ENCODE measurements around the gene ZFYVE21.

The ZFYVE21 gene

GRCh38 chr14:103725001-103725682, 9.5 kb downstream of the ZFYVE21 start:
- DNase-seq (ENCODE audit: low read depth): no peak

DNA sequence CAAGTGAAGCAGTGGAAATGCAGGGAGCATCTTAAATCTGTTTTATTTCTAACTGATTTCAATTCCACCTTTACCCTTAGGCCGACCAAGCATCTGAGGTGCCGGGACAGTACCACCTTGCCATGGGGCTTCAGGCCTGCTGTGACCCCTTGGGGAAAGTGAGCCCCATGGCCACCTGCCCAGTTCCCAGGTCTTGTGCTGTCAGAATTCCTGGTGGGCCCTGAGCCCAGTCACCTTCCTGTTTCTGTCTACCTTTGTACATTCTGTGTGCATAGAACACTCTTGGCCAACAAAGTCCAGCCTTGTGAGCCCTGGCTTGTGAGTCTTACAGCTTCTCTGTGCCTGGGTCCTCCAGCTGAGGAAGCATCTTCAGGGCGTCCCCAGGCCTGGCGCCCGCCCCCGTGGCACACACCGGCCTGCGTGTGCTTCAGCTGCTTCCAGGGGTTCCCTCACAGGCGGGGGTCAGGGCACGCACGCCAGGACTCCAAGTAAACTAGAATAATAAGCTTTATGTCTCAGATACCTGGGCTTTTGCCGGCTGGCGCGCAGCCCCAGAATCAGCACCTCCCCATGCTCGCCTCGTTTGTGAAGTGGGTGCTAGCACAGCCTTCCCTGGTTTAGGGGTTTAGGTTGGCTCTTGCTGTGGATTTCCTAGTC, 10.3 kb downstream of the ZFYVE21 start:
- no peak for DNase-seq (ENCODE audit: low read depth)

DNA sequence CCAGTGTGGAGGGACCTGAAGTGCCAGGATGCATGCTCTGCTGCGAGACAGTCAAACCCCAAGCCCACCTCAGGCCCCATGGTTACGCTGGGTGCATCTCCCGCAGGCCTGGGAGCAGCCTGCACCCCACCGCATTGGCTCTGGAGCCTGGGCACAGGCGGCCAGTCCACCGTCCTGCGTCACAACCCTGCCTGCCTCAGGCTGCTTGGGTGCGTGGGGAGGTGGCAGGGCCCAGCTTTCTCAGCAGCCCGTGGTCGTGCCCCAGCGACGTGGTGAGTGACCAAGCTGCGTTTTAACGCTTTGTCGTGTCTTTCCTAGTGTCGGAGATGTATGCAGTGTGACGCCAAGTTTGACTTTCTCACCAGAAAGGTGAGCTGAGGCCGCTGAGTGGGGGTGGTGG, 10.9 kb downstream of the ZFYVE21 start:
- DNase-seq (ENCODE audit: low read depth): no peak

DNA sequence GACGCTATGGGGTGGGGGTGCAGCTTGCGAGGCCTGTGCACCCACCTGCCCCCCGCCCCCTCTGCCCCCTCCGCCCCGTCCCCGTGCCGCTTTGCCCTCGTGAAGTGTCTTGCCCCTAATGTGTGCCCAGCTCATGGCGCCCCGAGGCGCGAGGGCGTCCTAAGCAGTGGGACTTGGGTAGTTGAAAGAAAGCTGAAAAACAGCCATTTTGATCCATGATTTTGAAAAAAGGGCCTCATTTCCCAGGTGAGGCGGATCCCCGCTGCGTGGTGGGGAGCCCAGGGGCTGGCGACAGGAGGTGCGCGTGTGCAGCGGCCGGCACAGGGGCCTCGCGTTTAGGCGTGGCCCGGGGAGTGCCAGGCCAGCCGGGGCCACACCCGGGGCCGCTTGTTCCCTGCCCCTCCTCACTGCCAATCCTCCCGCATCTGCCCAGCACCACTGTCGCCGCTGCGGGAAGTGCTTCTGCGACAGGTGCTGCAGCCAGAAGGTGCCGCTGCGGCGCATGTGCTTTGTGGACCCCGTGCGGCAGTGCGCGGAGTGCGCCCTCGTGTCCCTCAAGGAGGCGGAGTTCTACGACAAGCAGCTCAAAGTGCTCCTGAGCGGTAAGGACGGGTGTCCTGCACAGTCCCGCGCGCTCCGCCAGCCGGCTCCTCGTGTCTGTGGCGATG, 11.8 kb downstream of the ZFYVE21 start:
- DNase-seq (ENCODE audit: low read depth): no peak

DNA sequence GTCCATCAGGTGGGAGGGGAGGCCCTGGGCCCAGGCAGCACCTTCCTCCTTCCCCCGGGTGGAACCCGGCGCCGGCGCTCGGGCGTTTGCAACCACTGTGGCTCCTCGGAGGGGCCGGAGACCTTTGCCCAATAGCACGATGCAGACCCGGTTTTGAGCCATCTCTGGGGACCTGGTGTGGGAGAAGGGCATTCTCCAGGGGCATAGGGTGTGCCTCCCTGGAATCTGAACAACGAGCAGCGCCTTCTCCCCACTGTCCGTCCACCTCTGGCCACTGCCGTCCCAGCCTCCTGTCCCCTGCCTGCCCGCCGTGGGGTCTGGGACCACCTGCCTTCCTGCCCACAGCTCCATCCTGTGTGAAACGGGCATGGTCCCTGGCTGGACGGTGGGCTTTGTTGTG, 12.5 kb downstream of the ZFYVE21 start:
- DNase-seq (ENCODE audit: low read depth): no peak

DNA sequence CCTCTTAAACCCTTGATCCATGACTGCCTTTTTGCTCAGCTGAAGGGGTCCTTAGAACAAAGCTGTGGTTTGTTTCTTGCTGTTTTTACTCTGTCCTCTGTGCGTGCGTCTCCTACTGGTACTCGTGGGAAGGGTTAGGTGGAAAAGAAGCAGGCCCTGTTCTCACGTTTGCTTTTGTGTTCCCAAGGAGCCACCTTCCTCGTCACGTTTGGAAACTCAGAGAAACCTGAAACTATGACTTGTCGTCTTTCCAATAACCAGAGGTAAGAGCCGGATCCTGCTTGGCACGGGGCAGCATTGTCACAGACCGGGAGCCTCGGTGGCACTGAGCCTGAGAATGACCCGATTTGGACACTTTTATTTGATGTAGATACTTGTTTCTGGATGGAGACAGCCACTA, 13.1 kb downstream of the ZFYVE21 start:
- DNase-seq (ENCODE audit: low read depth): no peak

GRCh38 chr14:103729496-103730448, 14.2 kb downstream of the ZFYVE21 start:
- DNase-seq (ENCODE audit: low read depth): no peak

GRCh38 chr14:103730490-103731035, 15.0 kb downstream of the ZFYVE21 start:
- no peak for DNase-seq (ENCODE audit: low read depth)

DNA sequence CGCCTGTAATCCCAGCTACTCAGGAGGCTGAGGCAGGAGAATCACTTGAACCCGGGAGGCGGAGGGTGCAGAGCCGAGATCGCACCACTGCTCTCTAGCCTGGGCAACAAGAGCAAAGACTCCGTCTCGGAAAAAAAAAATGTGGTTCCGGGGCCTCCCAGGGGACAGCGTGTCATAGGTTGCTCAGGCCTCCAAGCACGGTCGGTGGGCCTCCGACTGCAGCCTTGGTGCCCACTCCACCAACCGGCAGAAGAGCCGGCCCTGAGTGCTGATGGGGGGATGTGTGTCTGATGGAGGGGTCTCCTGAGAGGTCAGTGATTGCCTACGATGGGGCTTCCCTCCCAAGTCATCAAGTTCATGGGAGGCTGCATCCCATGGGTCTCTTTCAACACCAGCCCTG, 15.9 kb downstream of the ZFYVE21 start:
- DNase-seq (ENCODE audit: low read depth): no peak

- no peak for DNase-seq (ENCODE audit: low read depth)
These were observed 16.6 kb downstream of the ZFYVE21 start for GRCh38 chr14:103731916-103732867.

DNA sequence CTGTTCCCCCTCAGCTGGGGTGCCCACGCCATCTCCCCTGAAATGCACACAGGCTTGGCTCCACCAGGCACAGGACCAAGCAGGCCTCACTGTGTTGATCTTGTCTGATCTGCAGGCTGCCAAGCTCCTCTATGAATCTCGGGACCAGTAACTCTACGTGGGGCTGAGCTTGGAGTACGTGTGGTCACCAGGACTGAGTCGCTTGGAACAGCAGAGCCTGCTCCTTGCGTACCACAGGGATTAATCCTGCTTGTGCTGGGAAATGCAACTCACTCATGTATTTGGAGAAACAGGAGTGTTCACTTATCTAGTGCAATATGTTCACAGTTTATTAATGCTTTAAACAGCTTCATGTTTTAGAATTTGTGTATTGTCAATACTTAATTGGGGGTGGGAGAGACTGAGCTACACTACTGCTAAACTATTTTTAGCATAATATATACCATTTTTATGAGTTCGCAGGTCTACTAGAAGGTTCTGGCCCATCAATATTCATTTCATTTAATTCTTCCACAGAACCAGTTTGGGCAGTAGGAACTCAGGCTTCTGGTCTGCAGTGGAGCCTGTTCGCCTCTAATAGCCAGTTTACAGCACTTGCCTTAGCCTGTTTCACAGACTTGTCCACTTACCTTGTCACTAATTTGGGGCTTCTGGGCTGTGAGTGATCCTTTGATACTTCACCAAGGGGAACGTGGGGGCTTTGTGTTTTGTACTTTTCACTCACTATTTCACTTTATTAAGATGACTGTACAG, 17.4 kb downstream of the ZFYVE21 start:
- DNase-seq (ENCODE audit: low read depth): no peak

DNA sequence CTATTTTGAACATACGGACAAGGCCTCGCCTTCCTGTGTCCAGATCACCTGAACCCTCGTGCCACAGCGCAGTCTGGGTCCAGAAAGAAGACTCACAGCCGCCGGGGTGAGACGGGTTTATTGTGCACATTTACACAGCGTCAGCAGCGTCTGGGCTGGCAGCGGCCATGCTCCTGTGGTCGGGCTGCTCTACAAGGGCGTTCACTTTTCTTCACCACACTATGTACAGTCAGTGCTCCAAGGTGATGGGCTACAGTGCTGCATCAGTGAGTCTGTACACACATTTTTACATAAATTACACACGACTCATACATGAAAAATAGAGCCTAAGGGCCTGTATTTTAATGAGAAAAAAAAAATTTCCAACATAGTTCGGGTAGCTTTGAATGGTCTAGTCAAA, 18.0 kb downstream of the ZFYVE21 start:
- DNase-seq (ENCODE audit: low read depth): peak; percentile 66

- no peak for DNase-seq (ENCODE audit: low read depth)
These were observed 18.7 kb downstream of the ZFYVE21 start for GRCh38 chr14:103734081-103734888.

- no peak for DNase-seq (ENCODE audit: low read depth)
These were observed 19.4 kb downstream of the ZFYVE21 start for GRCh38 chr14:103735022-103735421.

DNA sequence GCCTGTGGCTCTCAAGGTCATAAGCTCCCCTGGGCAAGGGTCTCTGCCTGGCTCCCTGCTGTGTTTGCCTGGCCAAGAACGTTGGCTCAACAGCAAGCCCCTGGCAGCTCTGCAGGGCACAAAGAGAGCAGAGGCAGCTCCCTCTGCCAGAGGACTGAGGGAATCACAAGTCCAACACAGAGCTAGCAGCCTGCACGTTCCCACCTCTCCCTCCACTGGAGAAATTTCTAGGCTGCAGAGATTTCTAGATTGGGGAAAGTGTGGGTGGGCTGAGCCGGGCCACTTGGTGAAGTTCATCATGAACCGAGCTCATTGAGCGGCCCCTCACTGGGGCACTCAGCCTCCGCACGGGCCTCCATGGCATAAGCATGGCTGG, 19.8 kb downstream of the ZFYVE21 start:
- DNase-seq (ENCODE audit: low read depth): no peak

DNA sequence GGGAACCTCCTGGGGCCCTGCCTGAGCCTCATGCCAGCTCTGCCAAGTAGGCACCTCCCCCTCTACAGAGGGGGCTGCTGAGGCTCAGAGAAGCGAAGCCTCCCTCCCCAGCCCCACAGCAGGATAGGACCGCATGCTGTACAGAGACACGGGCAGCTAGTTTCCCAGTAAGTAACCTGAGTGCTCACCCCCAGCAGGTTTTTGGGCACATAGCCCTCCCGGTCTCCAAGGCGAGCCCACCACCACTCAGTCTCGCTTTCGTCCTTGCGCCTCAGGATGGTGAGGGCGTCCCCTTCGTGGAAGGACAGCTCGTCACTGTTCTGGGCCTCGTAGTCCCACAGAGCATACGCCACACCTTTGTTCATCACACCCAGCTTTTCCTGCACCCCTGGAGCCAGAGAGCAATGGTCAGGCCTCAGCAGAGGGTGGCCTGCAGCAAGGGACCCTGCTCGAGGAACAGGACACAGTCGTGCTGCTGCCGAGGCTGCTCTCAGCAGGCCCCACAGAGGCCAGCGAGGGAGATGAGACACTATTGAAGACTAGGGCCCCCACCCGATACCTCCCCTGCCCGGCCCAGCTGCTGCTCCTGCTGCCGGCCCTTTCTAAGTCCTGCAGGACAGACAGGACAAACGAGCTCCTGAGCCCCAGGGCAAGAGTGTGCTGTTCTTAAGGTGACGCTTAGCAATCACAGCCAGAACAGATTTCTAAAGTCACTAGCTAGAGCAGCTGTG, 20.4 kb downstream of the ZFYVE21 start:
- no peak for DNase-seq (ENCODE audit: low read depth)

DNA sequence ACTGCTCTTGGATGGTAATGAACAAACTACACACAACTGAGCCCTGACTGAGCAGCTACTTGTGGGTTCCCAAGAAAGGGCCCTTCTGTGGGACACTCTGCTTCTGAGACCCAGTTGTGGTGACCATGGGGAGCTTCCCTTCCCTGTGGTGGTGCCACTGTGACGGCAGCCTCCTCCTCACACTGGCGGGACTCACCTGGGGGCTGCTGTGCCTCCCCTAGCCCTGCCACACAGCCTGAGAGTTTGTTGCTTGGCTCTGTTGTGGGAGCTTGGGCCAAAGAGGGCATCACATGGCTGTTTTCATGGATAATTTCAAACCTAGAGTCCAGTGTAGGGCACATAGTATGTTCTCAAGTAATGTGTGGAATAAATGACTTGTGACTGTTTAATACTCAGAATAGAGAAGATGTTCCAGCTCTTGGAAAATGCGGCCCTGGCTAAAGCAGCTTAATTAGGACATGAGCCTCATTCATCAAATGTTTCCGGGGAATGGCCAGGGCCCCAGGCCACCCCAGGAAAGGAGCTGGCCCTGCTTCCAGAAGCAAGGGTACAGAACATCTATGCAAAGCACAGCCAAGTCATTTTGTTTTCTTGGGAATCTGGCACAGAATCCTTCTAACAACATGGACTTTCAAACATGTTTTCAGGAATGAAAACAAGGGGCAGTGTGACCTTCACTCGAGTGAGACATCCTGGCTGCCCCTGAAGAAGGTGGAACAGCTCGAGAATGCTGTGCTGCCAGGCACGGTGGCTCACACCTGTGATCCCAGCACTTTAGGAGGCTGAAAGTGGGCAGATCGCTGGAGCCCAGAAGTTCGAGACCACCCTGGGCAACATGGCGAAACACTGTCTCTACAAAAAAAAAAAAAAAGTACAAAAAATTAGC, 21.2 kb downstream of the ZFYVE21 start:
- no peak for DNase-seq (ENCODE audit: low read depth)
